HL-60 (cell line): ENCODE results near the gene TBC1D5.

ENCODE experiments used
- DNase-seq, 2 experiments: peaks; one replicate each; pipeline ENCODE4 v3.0.0-alpha.2; 2010 to 2020; ENCODE audit warnings: low read depth in 1 of 2, low spot score in 1 of 2
- H3K27ac ChIP-seq: fragments of 250-450 bp; sonication (Bioruptor Pico); replicated peaks from 2 replicates; pipeline ENCODE4 v1.5.1; 2020; ENCODE audit warnings: mild to moderate bottlenecking, moderate library complexity
- H3K27me3 ChIP-seq: fragments of 250-450 bp; sonication (Bioruptor Pico); 2 replicates; pipeline ENCODE4 v1.5.1; 2021; ENCODE audit warnings: mild to moderate bottlenecking, moderate library complexity; ENCODE audit not compliant: insufficient read depth, poor library complexity, severe bottlenecking
- H3K4me3 ChIP-seq: replicated peaks from 2 replicates; pipeline ENCODE4 v1.5.1; 2011; ENCODE audit warnings: mild to moderate bottlenecking, control low read depth, low read length; ENCODE audit not compliant: insufficient read depth
- CTCF ChIP-seq: IDR thresholded peaks from one replicate; pipeline ENCODE4 v1.5.1; 2011; ENCODE audit warnings: low read length, control low read depth, inconsistent platforms; ENCODE audit not compliant: insufficient read depth
- GABPA ChIP-seq: IDR thresholded peaks from 2 replicates; pipeline ENCODE4 v1.6.1; 2012; ENCODE audit warnings: low read depth
- POLR2AphosphoS5 ChIP-seq: IDR thresholded peaks from 2 replicates; pipeline ENCODE4 v1.6.1; 2012; ENCODE audit warnings: low read depth
- REST ChIP-seq: IDR thresholded peaks from 2 replicates; pipeline ENCODE4 v1.6.1; 2012; ENCODE audit warnings: low read depth; ENCODE audit not compliant: insufficient replicate concordance
- SPI1 ChIP-seq: IDR thresholded peaks from 2 replicates; pipeline ENCODE4 v1.6.1; 2012; ENCODE audit warnings: low read depth, mild to moderate bottlenecking, borderline replicate concordance

Gene TBC1D5

GRCh38 chr3:17181413-17181907 is 561.0 kb downstream of the TBC1D5 start:
- no peak overlapping the region for H3K27ac ChIP-seq
- DNase-seq = no peak
- no peak overlapping the region for H3K4me3 ChIP-seq
- TF ChIP-seq SPI1 (no peak), REST (no peak), POLR2AphosphoS5 (no peak), CTCF (no peak), GABPA (no peak)
- H3K27me3 ChIP-seq = no peaks in the 10 kb centered on the region

GRCh38 chr3:17179381-17180205 is 562.8 kb downstream of the TBC1D5 start:
- no peak overlapping the region for H3K4me3 ChIP-seq
- no peaks in the 10 kb centered on the region for H3K27me3 ChIP-seq
- no peak overlapping the region for H3K27ac ChIP-seq
- no peak for DNase-seq
- no peak for TF ChIP-seq CTCF
- TF ChIP-seq GABPA = no peak
- no peak for TF ChIP-seq POLR2AphosphoS5
- TF ChIP-seq REST = no peak
- TF ChIP-seq SPI1 = no peak

- DNase-seq = no peak
- no peak overlapping the region for H3K27ac ChIP-seq
- no peak for TF ChIP-seq POLR2AphosphoS5
- no peak for TF ChIP-seq CTCF
- no peak for TF ChIP-seq REST
- no peak overlapping the region for H3K4me3 ChIP-seq
- H3K27me3 ChIP-seq = no peaks in the 10 kb centered on the region
Observed at GRCh38 chr3:17176757-17177156, 565.7 kb downstream of the TBC1D5 start.
